CD14-positive monocyte (primary cell): ENCODE data around the gene UGT1A6. TPM values are rescaled to one million over a fixed set of nuclear protein-coding genes. Genes with fewer than 3 reads are reported as not detected.

Source experiments
- DNase-seq, 3 donors: peaks; one replicate each; pipeline ENCODE4 v3.0.0-alpha.2; 2011 to 2022
- H2AFZ ChIP-seq: 2 replicates; pipeline ENCODE4 v1.6.0; 2012; ENCODE audit warnings: mild to moderate bottlenecking, low read depth, low read length, inconsistent platforms; ENCODE audit not compliant: insufficient read depth, poor library complexity, severe bottlenecking
- H3K27ac ChIP-seq, 2 donors: 1 replicate in 1 of 2; 2 replicates in 1 of 2; pipeline ENCODE4 v1.5.1; 2012 to 2013; ENCODE audit warnings: low read length in 2 of 2, control low read depth in 1 of 2, inconsistent platforms in 1 of 2, low read depth in 1 of 2, mild to moderate bottlenecking in 1 of 2
- H3K27me3 ChIP-seq, 2 donors: one replicate each; pipeline versions ENCODE4 v1.6.0 to v1.6.1; 2011 to 2013; ENCODE audit warnings: low read length in 2 of 2; ENCODE audit not compliant: control insufficient read depth in 2 of 2, insufficient read depth in 2 of 2
- H3K36me3 ChIP-seq, 2 donors: replicated peaks in 1 of 2; 1 replicate in 1 of 2; 2 replicates in 1 of 2; pipeline versions ENCODE4 v1.5.1 to v1.6.1; 2012 to 2013; ENCODE audit warnings: low read length in 2 of 2, control low read depth in 1 of 2, inconsistent platforms in 1 of 2, mild to moderate bottlenecking in 1 of 2; ENCODE audit not compliant: insufficient read depth in 2 of 2, control insufficient read depth in 1 of 2
- H3K4me1 ChIP-seq, 2 donors: 1 replicate in 1 of 2; 2 replicates in 1 of 2; pipeline versions ENCODE4 v1.5.1 to v1.6.1; 2012 to 2013; ENCODE audit warnings: low read length in 2 of 2, control low read depth in 1 of 2, inconsistent platforms in 1 of 2, mild to moderate bottlenecking in 1 of 2, moderate library complexity in 1 of 2; ENCODE audit not compliant: insufficient read depth in 2 of 2, control insufficient read depth in 1 of 2
- H3K4me2 ChIP-seq: replicated peaks from 2 replicates; pipeline ENCODE3; 2012; ENCODE audit warnings: low read length, moderate library complexity, mild to moderate bottlenecking; ENCODE audit not compliant: poor library complexity, severe bottlenecking; ENCODE audit errors: extremely low read depth
- H3K4me3 ChIP-seq, 3 experiments: fragments of 200-600 bp in 1 of 3; sonication (generic) in 1 of 3; replicated peaks in 1 of 3; 1 replicate in 2 of 3; 2 replicates in 1 of 3; pipeline ENCODE4 v1.5.1; 2011 to 2013; ENCODE audit warnings: low read length in 3 of 3, mild to moderate bottlenecking in 3 of 3, control low read depth in 2 of 3, low read depth in 2 of 3, inconsistent platforms in 1 of 3, moderate library complexity in 1 of 3
- H3K79me2 ChIP-seq: 2 replicates; pipeline ENCODE4 v1.6.0; 2012; ENCODE audit warnings: mild to moderate bottlenecking, control low read depth, inconsistent platforms, low read length, moderate library complexity; ENCODE audit not compliant: insufficient read depth
- H3K9ac ChIP-seq: 2 replicates; pipeline ENCODE4 v1.6.0; 2017; ENCODE audit warnings: low read length, mild to moderate bottlenecking; ENCODE audit not compliant: insufficient read depth, poor library complexity, severe bottlenecking
- H3K9me3 ChIP-seq, 2 donors: replicated peaks in 1 of 2; 1 replicate in 1 of 2; 2 replicates in 1 of 2; pipeline versions ENCODE4 v1.5.1 to v1.6.1; 2012 to 2013; ENCODE audit warnings: low read length in 2 of 2, control low read depth in 1 of 2; ENCODE audit not compliant: control insufficient read depth in 1 of 2, insufficient read depth in 1 of 2
- H4K20me1 ChIP-seq: 2 replicates; pipeline ENCODE4 v1.6.0; 2012; ENCODE audit warnings: mild to moderate bottlenecking, low read length, control low read depth, moderate library complexity; ENCODE audit not compliant: insufficient read depth
- H3K27ac Mint-ChIP-seq, 7 donors: one replicate each; pipeline ENCODE4 v1.8.0; 2020; ENCODE audit warnings: mild to moderate bottlenecking in 7 of 7, mixed read lengths in 7 of 7, moderate library complexity in 6 of 7, inconsistent platforms in 2 of 7
- H3K27me3 Mint-ChIP-seq, 3 donors: one replicate each; pipeline ENCODE4 v1.8.0; 2021 to 2022; ENCODE audit warnings: low read depth in 3 of 3, mild to moderate bottlenecking in 3 of 3, mixed read lengths in 3 of 3, moderate library complexity in 3 of 3, inconsistent platforms in 1 of 3
- H3K36me3 Mint-ChIP-seq, 2 donors: one replicate each; pipeline ENCODE4 v1.8.0; 2020; ENCODE audit warnings: mixed read lengths in 2 of 2, inconsistent platforms in 1 of 2, mild to moderate bottlenecking in 1 of 2
- H3K4me1 Mint-ChIP-seq: one replicate; pipeline ENCODE4 v1.8.0; 2020; ENCODE audit warnings: mild to moderate bottlenecking, mixed read lengths
- H3K4me3 Mint-ChIP-seq, 2 donors: one replicate each; pipeline ENCODE4 v1.8.0; 2020; ENCODE audit warnings: mild to moderate bottlenecking in 2 of 2, mixed read lengths in 2 of 2, moderate library complexity in 1 of 2
- H3K9me3 Mint-ChIP-seq, 7 donors: one replicate each; pipeline ENCODE4 v1.8.0; 2020 to 2022; ENCODE audit warnings: mixed read lengths in 7 of 7, mild to moderate bottlenecking in 6 of 7, moderate library complexity in 6 of 7, inconsistent platforms in 2 of 7
- CTCF ChIP-seq: fragments of 200-600 bp; IDR thresholded peaks from one replicate; pipeline ENCODE4 v1.8.0; 2022; ENCODE audit warnings: antibody characterized with exemption, mild to moderate bottlenecking
- WGBS: methylation state at CpG from one replicate; pipeline ENCODE4 v1.1.5; 2013; ENCODE audit warnings: missing lambda C conversion rate; ENCODE audit not compliant: insufficient coverage; 5-methylcytosine and 5-hydroxymethylcytosine counted together
- intact Hi-C, 2 donors: fragments of 100-400 bp; cut with micrococcal nuclease; formaldehyde crosslinking; loops; one replicate each; pipeline versions ENCODE4 v1.15.0 to v1.15.1; 2023
- polyA plus RNA-seq, 3 donors: library from polyadenylated mRNA; depleted of rRNA in 1 of 3; unstranded in 2 of 3; stranded (reverse) in 1 of 3; fragments of 300-500 nt in 2 of 3; fragments of >200 nt in 1 of 3; fragmentation: Illumina TruSeq in 2 of 3; gene quantifications; 1 replicate in 2 of 3; 2 replicates in 1 of 3; pipeline ENCODE4 v1.2.3, GENCODE V29; 2012 to 2021

UGT1A6 gene
- polyA plus RNA-seq, 3 donors: not detected

GRCh38 chr2:233792720-233793119, 100.0 kb downstream of the UGT1A6 start:
- Histone ChIP-seq H3K79me2 (no peaks in the 10 kb centered on the region), H3K27me3 (no peaks in the 10 kb centered on the region), H3K4me2 (no peak overlapping the region), H3K9ac (no peak overlapping the region), H2AFZ (no peak overlapping the region), H4K20me1 (no peaks in the 10 kb centered on the region), H3K4me3 (no peak overlapping the region), H3K27ac (no peak overlapping the region), H3K36me3 (no peaks in the 10 kb centered on the region), H3K9me3 (no peaks in the 10 kb centered on the region), H3K4me1 (no peaks in the 10 kb centered on the region)
- Mint-ChIP-seq H3K4me3 (no peak overlapping the region), H3K27me3 (peaks cover 0 to 7% (median 4%) of the 10 kb centered on the region in 3 donors), H3K36me3 (no peaks in the 10 kb centered on the region), H3K27ac (no peak overlapping the region), H3K9me3 (peaks cover 0 to 2% (median 0%) of the 10 kb centered on the region in 7 donors), H3K4me1 (no peaks in the 10 kb centered on the region)
- 95% methylated on average over 7 of the region's 7 CpGs for WGBS
- TF ChIP-seq CTCF: no peak
- no peak for DNase-seq
- intact Hi-C loops: no loop called here

- intact Hi-C loops: no loop called here
- no peak for TF ChIP-seq CTCF
- Mint-ChIP-seq H3K4me3 (no peak overlapping the region), H3K27ac (no peak overlapping the region), H3K27me3 (peaks cover 0 to 7% (median 4%) of the 10 kb centered on the region in 3 donors), H3K9me3 (peaks cover 0 to 2% (median 0%) of the 10 kb centered on the region in 7 donors), H3K4me1 (no peaks in the 10 kb centered on the region), H3K36me3 (no peaks in the 10 kb centered on the region)
- no peaks in the 10 kb centered on the region for H3K36me3 ChIP-seq
- H4K20me1 ChIP-seq: no peaks in the 10 kb centered on the region
- H3K27me3 ChIP-seq: no peaks in the 10 kb centered on the region
- H3K9me3 ChIP-seq: no peaks in the 10 kb centered on the region
- H3K4me3 ChIP-seq: no peak overlapping the region
- no peak overlapping the region for H3K4me2 ChIP-seq
- H3K79me2 ChIP-seq: no peaks in the 10 kb centered on the region
- WGBS: 90% methylated on average over 15 of the region's 18 CpGs
- no peak overlapping the region for H3K27ac ChIP-seq
- no peaks in the 10 kb centered on the region for H3K4me1 ChIP-seq
- no peak overlapping the region for H3K9ac ChIP-seq
- no peak for DNase-seq
- H2AFZ ChIP-seq: no peak overlapping the region
Measured at GRCh38 chr2:233793465-233794127, 100.9 kb downstream of the UGT1A6 start.
